HFFc6 (cell line): ENCODE results near the gene TMEM266. TPM values are rescaled to one million over a fixed set of nuclear protein-coding genes. Genes with fewer than 3 reads are reported as not detected.
"Not testable (repeated sequence)": the region's sequence is repeated elsewhere in the genome, so short reads cannot be mapped to it uniquely, and the experiment has no call there.

ENCODE experiments used
- DNase-seq: peaks from one replicate; pipeline ENCODE4 v3.0.0-alpha.2; 2018
- H3K27ac Mint-ChIP-seq: 2 replicates; pipeline ENCODE4 v1.8.0; 2020; ENCODE audit warnings: mild to moderate bottlenecking, mixed read lengths
- H3K27me3 Mint-ChIP-seq: 2 replicates; pipeline ENCODE4 v1.8.0; 2021; ENCODE audit warnings: mild to moderate bottlenecking, moderate library complexity, mixed read lengths; ENCODE audit not compliant: insufficient read depth
- H3K36me3 Mint-ChIP-seq: 2 replicates; pipeline ENCODE4 v1.8.0; 2021; ENCODE audit warnings: low read depth, mixed read lengths
- H3K4me1 Mint-ChIP-seq: 2 replicates; pipeline ENCODE4 v1.8.0; 2020; ENCODE audit warnings: low read depth, mixed read lengths
- H3K4me3 Mint-ChIP-seq: 2 replicates; pipeline ENCODE4 v1.8.0; 2020; ENCODE audit warnings: mild to moderate bottlenecking, moderate library complexity, mixed read lengths
- H3K9me3 Mint-ChIP-seq: 2 replicates; pipeline ENCODE4 v1.8.0; 2020; ENCODE audit warnings: mild to moderate bottlenecking, mixed read lengths
- CTCF ChIP-seq: fragments of 200-600 bp; sonication (generic); IDR thresholded peaks from 2 replicates; pipeline ENCODE4 v1.5.0; 2021; ENCODE audit warnings: antibody characterized with exemption, mild to moderate bottlenecking
- long read RNA-seq: library from polyadenylated mRNA; unstranded; transcript quantifications from one replicate; pipeline ENCODE4 v2.0.0, GENCODE V29; 2019
- total RNA-seq, 6 experiments: library from RNA; stranded (reverse); fragmentation: NEBNext Ultra II Directional; extraction: Animal tissue kit (Norgen Biotek cat#: 25700); gene quantifications; 2 replicates in 1 of 6; 3 replicates in 5 of 6; pipeline ENCODE4 v1.2.3, GENCODE V29; 2021

The TMEM266 gene
- total RNA-seq: under 1 TPM in 5 of 6 experiments, not detected in 1; 0.10 to 0.19 (median 0.17) TPM
- long read RNA-seq: 0 reads

GRCh38 chr15:76059320-76060117, at the start of gene TMEM266:
TSS of gene TMEM266 (plus strand) at chr15:76059985. CDS start at chr15:76134264, 74,279 bp downstream.
- H3K27ac Mint-ChIP-seq: no peak within 1 kb of the TSS
- no peak for TF ChIP-seq CTCF
- H3K4me3 Mint-ChIP-seq: peak within 1 kb of the TSS; percentile 78
- no peak for DNase-seq
- peaks cover 54% of the 10 kb centered on the region for H3K27me3 Mint-ChIP-seq
- no peaks in the 10 kb centered on the region for H3K36me3 Mint-ChIP-seq
- peaks cover 12% of the 10 kb centered on the region for H3K4me1 Mint-ChIP-seq
- H3K9me3 Mint-ChIP-seq: no peaks in the 10 kb centered on the region

GRCh38 chr15:76010613-76011012, 49.2 kb upstream of the TMEM266 start:
- Mint-ChIP-seq H3K9me3 (no peaks in the 10 kb centered on the region), H3K27me3 (peaks cover 10% of the 10 kb centered on the region), H3K36me3 (no peaks in the 10 kb centered on the region), H3K4me1 (peaks cover 8% of the 10 kb centered on the region), H3K27ac (no peak overlapping the region), H3K4me3 (no peak overlapping the region)
- DNase-seq: no peak
- no peak for TF ChIP-seq CTCF

GRCh38 chr15:76011627-76012551, 47.9 kb upstream of the TMEM266 start, which contains the start of gene NRG4:
TSS of gene NRG4 (minus strand) at chr15:76012424. CDS start at chr15:76011230, 1,194 bp downstream.
- DNase-seq: no peak
- no peaks in the 10 kb centered on the region; the same call in 1 of the 2 replicates for H3K36me3 Mint-ChIP-seq
- peaks cover 8% of the 10 kb centered on the region for H3K4me1 Mint-ChIP-seq
- peaks cover 15% of the 10 kb centered on the region for H3K27me3 Mint-ChIP-seq
- TF ChIP-seq CTCF: no peak
- no peak within 1 kb of the TSS for H3K27ac Mint-ChIP-seq
- peak within 1 kb of the TSS; percentile 36 for H3K4me3 Mint-ChIP-seq
- peaks cover 6% of the 10 kb centered on the region; the same call in 1 of the 2 replicates for H3K9me3 Mint-ChIP-seq

- DNase-seq, H3K4me1 Mint-ChIP-seq, H3K27ac Mint-ChIP-seq, H3K9me3 Mint-ChIP-seq, H3K4me3 Mint-ChIP-seq, H3K36me3 Mint-ChIP-seq: not testable (repeated sequence)
- H3K27me3 Mint-ChIP-seq: peaks cover 25% of the 10 kb centered on the region
These were observed 46.3 kb upstream of the TMEM266 start for GRCh38 chr15:76013470-76013869.

GRCh38 chr15:76024021-76024768, 35.6 kb upstream of the TMEM266 start:
- Mint-ChIP-seq H3K36me3 (no peaks in the 10 kb centered on the region), H3K9me3 (peaks cover 18% of the 10 kb centered on the region), H3K27ac (no peak overlapping the region), H3K4me1 (no peaks in the 10 kb centered on the region), H3K4me3 (no peak overlapping the region), H3K27me3 (peaks cover 11% of the 10 kb centered on the region; the same call in 1 of the 2 replicates)
- no peak for DNase-seq
- no peak for TF ChIP-seq CTCF
